GM12878 (cell line): ENCODE measurements around the gene BORCS6. TPM values are rescaled to one million over a fixed set of nuclear protein-coding genes. Genes with fewer than 3 reads are reported as not detected.

Experiments used
- ATAC-seq: fragments of 200-7000 bp; cut with Tn5 transposase; 3 replicates; pipeline ENCODE4 v1.9.1; 2020; ENCODE audit warnings: mild to moderate bottlenecking, moderate library complexity
- BruUV-seq: library from RNA; stranded (reverse); fragments of 400-500 nt; replicated peaks from 2 replicates; lab custom pipeline; 2021; lab: Mats Ljungman, UMichigan
- CTCF ChIA-PET: fragments of 300-600 bp; sonication (Branson Sonifier 250); formaldehyde crosslinking; extraction: SDS; loops from one replicate; lab custom pipeline; 2021; ENCODE audit warnings: inconsistent platforms; lab: Yijun Ruan, JAX
- POLR2A ChIA-PET: fragments of 350-600 bp; formaldehyde crosslinking; extraction: SDS; loops from one replicate; lab custom pipeline; 2021; ENCODE audit warnings: inconsistent platforms; lab: Charles Lee
- RAD21 ChIA-PET: fragments of 300-600 bp; sonication (Branson Sonifier 250); formaldehyde crosslinking; loops from one replicate; lab custom pipeline; 2023; ENCODE audit warnings: antibody characterized with exemption; ENCODE audit not compliant: unreplicated experiment; lab: Charles Lee
- SMC1A ChIA-PET: fragments of 300-600 bp; sonication (Branson Sonifier 250); formaldehyde crosslinking; loops from one replicate; lab custom pipeline; 2023; ENCODE audit not compliant: unreplicated experiment, uncharacterized antibody; lab: Charles Lee
- DNase-seq: peaks from one replicate; pipeline ENCODE4 v3.0.0-alpha.2; 2011; ENCODE audit warnings: low read depth, low spot score
- FAIRE-seq: peaks from 3 replicates; lab custom pipeline; 2011; peaks lifted over from hg19 to GRCh38; lab: Jason Lieb, UNC
- H2AFZ ChIP-seq: 2 replicates; pipeline ENCODE4 v1.6.0; 2011; ENCODE audit warnings: low read depth, low read length, control low read depth; ENCODE audit not compliant: control insufficient read depth
- H3K27ac ChIP-seq: 2 replicates; pipeline ENCODE4 v1.5.1; 2011; ENCODE audit warnings: control low read depth; ENCODE audit not compliant: control insufficient read depth, insufficient read depth
- H3K27me3 ChIP-seq, 2 experiments: replicated peaks in 1 of 2; 2 replicates each; pipeline versions ENCODE4 v1.6.0 to v1.6.1; 2011; ENCODE audit warnings: low read length in 1 of 2; ENCODE audit not compliant: control insufficient read depth in 2 of 2, insufficient read depth in 2 of 2
- H3K36me3 ChIP-seq, 2 experiments: 2 replicates each; pipeline ENCODE4 v1.5.1; 2011; ENCODE audit warnings: low read length in 1 of 2; ENCODE audit not compliant: control insufficient read depth in 2 of 2, insufficient read depth in 2 of 2
- H3K4me1 ChIP-seq: 2 replicates; pipeline ENCODE4 v1.6.1; 2011; ENCODE audit warnings: mild to moderate bottlenecking, low read length, moderate library complexity, mixed read lengths; ENCODE audit not compliant: control insufficient read depth, insufficient read depth
- H3K4me2 ChIP-seq: 2 replicates; pipeline ENCODE4 v1.6.0; 2011; ENCODE audit warnings: control low read depth; ENCODE audit not compliant: control insufficient read depth, insufficient read depth
- H3K4me3 ChIP-seq: fragments of 200-600 bp; sonication (generic); 2 replicates; pipeline ENCODE4 v1.5.1; 2016
- H3K79me2 ChIP-seq: 2 replicates; pipeline ENCODE4 v1.6.0; 2011; ENCODE audit warnings: low read length; ENCODE audit not compliant: control insufficient read depth, insufficient read depth
- H3K9ac ChIP-seq: 2 replicates; pipeline ENCODE4 v1.8.0; 2011; ENCODE audit warnings: low read length, control low read depth, mixed read lengths; ENCODE audit not compliant: control insufficient read depth, insufficient read depth
- H3K9me3 ChIP-seq: replicated peaks from 3 replicates; pipeline ENCODE4 v1.5.1; 2011; ENCODE audit warnings: mild to moderate bottlenecking, low read length; ENCODE audit not compliant: control insufficient read depth, insufficient read depth
- H4K20me1 ChIP-seq: 2 replicates; pipeline ENCODE4 v1.6.0; 2011; ENCODE audit not compliant: control insufficient read depth, insufficient read depth
- ATF7 ChIP-seq: fragments of 450-650 bp; IDR thresholded peaks from 2 replicates; pipeline ENCODE4 v1.6.1; 2016; ENCODE audit warnings: low read depth, mild to moderate bottlenecking
- CBX3 ChIP-seq: fragments of 200-600 bp; sonication (generic); IDR thresholded peaks from 2 replicates; pipeline ENCODE4 v1.6.1; 2016; ENCODE audit warnings: low read depth, borderline replicate concordance
- CBX5 ChIP-seq: sonication (generic); IDR thresholded peaks from 2 replicates; pipeline ENCODE4 v1.6.1; 2016; ENCODE audit warnings: low read depth, moderate library complexity, mild to moderate bottlenecking, inconsistent platforms
- E4F1 ChIP-seq: fragments of 450-650 bp; IDR thresholded peaks from 2 replicates; pipeline ENCODE4 v1.6.1; 2018; ENCODE audit warnings: borderline replicate concordance, mild to moderate bottlenecking; ENCODE audit not compliant: partially characterized antibody
- EZH2 ChIP-seq: IDR thresholded peaks from 2 replicates; pipeline ENCODE4 v1.6.1; 2012; ENCODE audit warnings: low read depth, mild to moderate bottlenecking, control low read depth, inconsistent platforms, low read length, borderline replicate concordance; ENCODE audit not compliant: control insufficient read depth
- GABPA ChIP-seq: IDR thresholded peaks from 2 replicates; pipeline ENCODE4 v1.6.1; 2014; ENCODE audit warnings: antibody characterized with exemption, low read depth, mild to moderate bottlenecking, inconsistent platforms
- IRF5 ChIP-seq: fragments of 450-650 bp; IDR thresholded peaks from 2 replicates; pipeline ENCODE4 v1.6.1; 2017; ENCODE audit warnings: borderline replicate concordance
- KAT2A ChIP-seq: conservative IDR thresholded peaks from 2 replicates; pipeline ENCODE4 v1.6.1; 2011; ENCODE audit warnings: low read depth, low read length; ENCODE audit not compliant: control insufficient read depth
- KDM1A ChIP-seq: fragments of 200-600 bp; sonication (generic); IDR thresholded peaks from 2 replicates; pipeline ENCODE4 v1.6.1; 2016; ENCODE audit warnings: borderline replicate concordance
- MLLT1 ChIP-seq: fragments of 450-650 bp; IDR thresholded peaks from 2 replicates; pipeline ENCODE4 v1.6.1; 2016; ENCODE audit warnings: mild to moderate bottlenecking
- NBN ChIP-seq: fragments of 450-650 bp; IDR thresholded peaks from 2 replicates; pipeline ENCODE4 v1.6.1; 2016
- POU2F2 ChIP-seq: IDR thresholded peaks from 3 replicates; pipeline ENCODE4 v1.6.1; 2011; ENCODE audit warnings: low read depth, mild to moderate bottlenecking, low read length, borderline replicate concordance
- RAD51 ChIP-seq: fragments of 450-650 bp; IDR thresholded peaks from 2 replicates; pipeline ENCODE4 v1.6.1; 2016; ENCODE audit warnings: moderate library complexity, mild to moderate bottlenecking, inconsistent platforms
- RELA ChIP-seq: fragments of 450-650 bp; IDR thresholded peaks from 2 replicates; pipeline ENCODE4 v1.8.0; 2014; ENCODE audit warnings: borderline replicate concordance; ENCODE audit not compliant: partially characterized antibody
- ZBTB33 ChIP-seq: fragments of 450-650 bp; IDR thresholded peaks from 2 replicates; pipeline ENCODE4 v1.6.1; 2017; ENCODE audit warnings: mild to moderate bottlenecking
- WGBS: methylation state at CpG from one replicate; pipeline ENCODE4 v1.1.6; 2016; ENCODE audit warnings: low lambda C conversion rate; ENCODE audit not compliant: insufficient replicate concordance, insufficient coverage; ENCODE audit errors: missing lambda C conversion rate; 5-methylcytosine and 5-hydroxymethylcytosine counted together
- in situ Hi-C: fragments of 300-500 bp; cut with MboI; formaldehyde crosslinking; loops from 9 replicates; pipeline ENCODE4 v1.14.3; 2018; ENCODE audit warnings: mixed read lengths
- intact Hi-C: fragments of 100-400 bp; cut with micrococcal nuclease; formaldehyde crosslinking; loops from one replicate; pipeline ENCODE4 v1.14.2; 2022; ENCODE audit not compliant: unreplicated experiment
- polyA plus RNA-seq, 11 experiments: library from polyadenylated mRNA; depleted of rRNA in 4 of 11; unstranded in 6 of 11; stranded (reverse) in 5 of 11; fragments of >200 nt; fragmentation: Nextera tagmentation in 4 of 11; fragmentation: Illumina TruSeq in 1 of 11; extraction: Ambion mirVana in 4 of 11; extraction: Trizol in 1 of 11; gene quantifications; 1 replicate in 1 of 11; 2 replicates in 10 of 11; pipeline versions ENCODE4 v1.2.1 to v1.2.3, GENCODE V29; 2011 to 2016; ENCODE audit warnings: inconsistent platforms in 2 of 11, missing spikeins in 2 of 11, low read depth in 1 of 11
- total RNA-seq, 4 experiments: library from RNA; depleted of rRNA in 3 of 4; stranded (reverse); fragments of >200 nt in 3 of 4; fragmentation: Illumina TruSeq in 1 of 4; extraction: Trizol in 1 of 4; gene quantifications; 2 replicates each; pipeline versions ENCODE4 v1.2.1 to v1.2.3, GENCODE V29; 2013 to 2021

Gene BORCS6
- total and polyA plus RNA-seq, 10 of the 15 experiments (the other 5 are each of a cell fraction or from before 2014, with no cell fraction given): 0.37 to 14.1 (median 6.7) TPM

- peak; percentile 80 for FAIRE-seq
- in situ Hi-C loops: loop anchor here (5.0 kb wide), 1 partner anchor 36 kb away; no protein-coding TSS in a partner anchor
- TF ChIP-seq ATF7: no peak
- TF ChIP-seq RELA: peak; percentile 67
- no peak for TF ChIP-seq CBX3
- TF ChIP-seq E4F1: no peak
- no peak for TF ChIP-seq ZBTB33
- TF ChIP-seq POU2F2: peak; percentile 74; the same call in 2 of the 3 replicates
- TF ChIP-seq KDM1A: no peak
- TF ChIP-seq EZH2: no peak
- no peak for TF ChIP-seq RAD51
- TF ChIP-seq GABPA: no peak
- TF ChIP-seq KAT2A: no peak
- no peak for TF ChIP-seq NBN
- TF ChIP-seq IRF5: no peak
- 0 out of 2 replicates have a peak, but pooled peaks have one; percentile 45 for TF ChIP-seq MLLT1
- TF ChIP-seq CBX5: no peak
Measured at GRCh38 chr17:8185582-8186445, 4.2 kb downstream of the BORCS6 start.

More at GRCh38 chr17:8185582-8186445, 4.2 kb downstream of the BORCS6 start:
- Histone ChIP-seq H2AFZ (peak overlapping the region; percentile 93), H3K9me3 (no peaks in the 10 kb centered on the region), H3K9ac (peak overlapping the region; percentile 95), H3K4me1 (peaks cover 5% of the 10 kb centered on the region), H3K27ac (peak overlapping the region; percentile 93), H3K4me2 (peak overlapping the region; percentile 63), H4K20me1 (no peaks in the 10 kb centered on the region), H3K36me3 (no peaks in the 10 kb centered on the region), H3K79me2 (peaks cover 18% of the 10 kb centered on the region), H3K27me3 (no peaks in the 10 kb centered on the region), H3K4me3 (peak overlapping the region; percentile 73)
- 1% methylated on average over 44 of the region's 44 CpGs for WGBS
- BruUV-seq: no TSS peak
- DNase-seq: no peak
- ChIA-PET RAD21 (interaction anchor here (0.5 to 8.1 kb wide), 10 partner anchors 9 to 109 kb away, joined by 3 to 117 read pairs (median 6); partner anchors contain the start of genes SLC25A35 and TMEM107), CTCF (interaction anchor here (0.7 to 6.2 kb wide), 5 partner anchors 24 to 92 kb away, joined by 3 to 53 read pairs (median 6); partner anchors contain the start of genes ALOXE3 and AURKB), SMC1A (interaction anchor here (0.9 to 4.1 kb wide), 8 partner anchors 9 to 67 kb away, joined by 3 to 40 read pairs (median 4); partner anchors contain the start of genes ALOXE3 and HES7), POLR2A (interaction anchor here (0.8 to 8.1 kb wide), 11 partner anchors 9 to 63 kb away, joined by 3 to 146 read pairs (median 8); partner anchors contain the start of genes AURKB, CTC1, HES7 and PER1)
- ATAC-seq: peak; percentile 16
- intact Hi-C loops: loop anchor here (1.0 to 5.0 kb wide), 4 partner anchors 49 to 114 kb away; partner anchors contain the start of genes CTC1 and PFAS
